Activated naive CD8-positive, alpha-beta T cell treated with anti-CD3 and anti-CD28 coated beads, Interleukin-2, amount 10 ng/mL, durations not matched to agents 7 days and 5 days (primary cell): Measurements from ENCODE around the gene C3orf20. TPM values are rescaled to one million over a fixed set of nuclear protein-coding genes. Genes with fewer than 3 reads are reported as not detected.

Source experiments
- ATAC-seq: fragments of 150-1000 bp; cut with Tn5 transposase; one replicate; pipeline ENCODE4 v1.10.0; 2021; ENCODE audit warnings: low read depth, moderate library complexity
- POLR2A ChIA-PET: fragments of 350-600 bp; sonication (Branson Sonifier 250); formaldehyde crosslinking; loops from one replicate; lab custom pipeline; 2021; ENCODE audit warnings: antibody characterized with exemption; lab: Charles Lee
- DNase-seq: peaks from one replicate; pipeline ENCODE4 v3.0.0; 2021
- H3K27ac Mint-ChIP-seq: one replicate; pipeline ENCODE4 v1.8.0; 2022; ENCODE audit warnings: mild to moderate bottlenecking, mixed read lengths
- H3K27me3 Mint-ChIP-seq: one replicate; pipeline ENCODE4 v1.8.0; 2022; ENCODE audit warnings: mild to moderate bottlenecking, moderate library complexity, mixed read lengths
- H3K36me3 Mint-ChIP-seq: one replicate; pipeline ENCODE4 v1.8.0; 2021; ENCODE audit warnings: mild to moderate bottlenecking, mixed read lengths
- H3K4me1 Mint-ChIP-seq: one replicate; pipeline ENCODE4 v1.8.0; 2021; ENCODE audit warnings: mixed read lengths
- H3K4me3 Mint-ChIP-seq: one replicate; pipeline ENCODE4 v1.8.0; 2022; ENCODE audit warnings: mild to moderate bottlenecking, moderate library complexity, mixed read lengths
- H3K9me3 Mint-ChIP-seq: one replicate; pipeline ENCODE4 v1.8.0; 2021; ENCODE audit warnings: mixed read lengths
- total RNA-seq, 2 experiments: library from RNA; stranded (reverse); gene quantifications; one replicate each; pipeline ENCODE4 v1.2.3, GENCODE V29; 2021

C3orf20 gene
- total RNA-seq, 2 experiments from 2014 or later = 0.17 to 0.25 TPM

GRCh38 chr3:14822134-14822533 is 147.2 kb downstream of the C3orf20 start:
- DNase-seq (no peak), ATAC-seq (no peak)
- POLR2A ChIA-PET = interaction anchor here (0.5 kb wide), 1 partner anchor 172 kb away, joined by 3 read pairs; no protein-coding TSS in a partner anchor
- Mint-ChIP-seq H3K27me3 (peaks cover 31% of the 10 kb centered on the region), H3K4me1 (no peaks in the 10 kb centered on the region), H3K4me3 (no peak overlapping the region), H3K27ac (no peak overlapping the region), H3K9me3 (no peaks in the 10 kb centered on the region), H3K36me3 (no peaks in the 10 kb centered on the region)

Other genes with a start within 250 kb of the C3orf20 start
- not detected for gene GRIP2, start 134.8 kb upstream of the C3orf20 start, total RNA-seq
- gene CCDC174, start 23.4 kb upstream of the C3orf20 start, total RNA-seq = 10 to 100 TPM; 28.3 to 28.8 TPM
- gene FGD5, start 143.8 kb downstream of the C3orf20 start, total RNA-seq = under 1 TPM in 1 of 2 experiments, not detected in 1; 0.17 TPM